ENCODE data around the gene RAP1A.
A peak's percentile ranks its signal among the peaks of the same experiment; 100 is the strongest.

The RAP1A gene

GRCh38 chr1:111699268-111699667 is 79.7 kb downstream of the RAP1A start:
- H3K4me1 ChIP-seq (ENCODE audit: low read length): peaks cover 47% of the 10 kb centered on the region
- no peaks in the 10 kb centered on the region for H3K27me3 ChIP-seq (replicated peaks; ENCODE audit: insufficient read depth, low read length)
- H3F3A ChIP-seq (ENCODE audit: insufficient read depth, low read length): peaks cover 20% of the 10 kb centered on the region
- H3K4me2 ChIP-seq (ENCODE audit: low read depth, low read length): no peak overlapping the region
- no peak overlapping the region for H3K9ac ChIP-seq (ENCODE audit: low read length)
- H3K4me3 ChIP-seq (ENCODE audit: low read length): no peak overlapping the region
- peaks cover 6% of the 10 kb centered on the region; the same call in 1 of the 2 replicates for H3K79me2 ChIP-seq (ENCODE audit: low read length)
- no peaks in the 10 kb centered on the region for H3K36me3 ChIP-seq (replicated peaks; ENCODE audit: insufficient read depth, low read length)
- no peaks in the 10 kb centered on the region for H3K9me2 ChIP-seq (replicated peaks; ENCODE audit: insufficient read depth, low read length)
- no peak for DNase-seq
- H2AFZ ChIP-seq (ENCODE audit: low read length): no peak overlapping the region
- H4K20me1 ChIP-seq (ENCODE audit: insufficient read depth, low read length): no peaks in the 10 kb centered on the region
- TF ChIP-seq, protein P1, sequence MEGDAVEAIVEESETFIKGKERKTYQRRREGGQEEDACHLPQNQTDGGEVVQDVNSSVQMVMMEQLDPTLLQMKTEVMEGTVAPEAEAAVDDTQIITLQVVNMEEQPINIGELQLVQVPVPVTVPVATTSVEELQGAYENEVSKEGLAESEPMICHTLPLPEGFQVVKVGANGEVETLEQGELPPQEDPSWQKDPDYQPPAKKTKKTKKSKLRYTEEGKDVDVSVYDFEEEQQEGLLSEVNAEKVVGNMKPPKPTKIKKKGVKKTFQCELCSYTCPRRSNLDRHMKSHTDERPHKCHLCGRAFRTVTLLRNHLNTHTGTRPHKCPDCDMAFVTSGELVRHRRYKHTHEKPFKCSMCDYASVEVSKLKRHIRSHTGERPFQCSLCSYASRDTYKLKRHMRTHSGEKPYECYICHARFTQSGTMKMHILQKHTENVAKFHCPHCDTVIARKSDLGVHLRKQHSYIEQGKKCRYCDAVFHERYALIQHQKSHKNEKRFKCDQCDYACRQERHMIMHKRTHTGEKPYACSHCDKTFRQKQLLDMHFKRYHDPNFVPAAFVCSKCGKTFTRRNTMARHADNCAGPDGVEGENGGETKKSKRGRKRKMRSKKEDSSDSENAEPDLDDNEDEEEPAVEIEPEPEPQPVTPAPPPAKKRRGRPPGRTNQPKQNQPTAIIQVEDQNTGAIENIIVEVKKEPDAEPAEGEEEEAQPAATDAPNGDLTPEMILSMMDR (IDR thresholded peaks at IDR 0.05; ENCODE audit: low read length): no peak
- TF ChIP-seq EZH2 (optimal IDR thresholded peaks at IDR 0.05; ENCODE audit: low read depth, low read length): no peak
- no peak for TF ChIP-seq EZH2phosphoT487 (IDR thresholded peaks at IDR 0.05; ENCODE audit: low read length)
- no peak overlapping the region for H3K27ac ChIP-seq (ENCODE audit: low read length)
- no peaks in the 10 kb centered on the region for H3K9me3 ChIP-seq (replicated peaks; ENCODE audit: insufficient read depth, low read length)

DNA sequence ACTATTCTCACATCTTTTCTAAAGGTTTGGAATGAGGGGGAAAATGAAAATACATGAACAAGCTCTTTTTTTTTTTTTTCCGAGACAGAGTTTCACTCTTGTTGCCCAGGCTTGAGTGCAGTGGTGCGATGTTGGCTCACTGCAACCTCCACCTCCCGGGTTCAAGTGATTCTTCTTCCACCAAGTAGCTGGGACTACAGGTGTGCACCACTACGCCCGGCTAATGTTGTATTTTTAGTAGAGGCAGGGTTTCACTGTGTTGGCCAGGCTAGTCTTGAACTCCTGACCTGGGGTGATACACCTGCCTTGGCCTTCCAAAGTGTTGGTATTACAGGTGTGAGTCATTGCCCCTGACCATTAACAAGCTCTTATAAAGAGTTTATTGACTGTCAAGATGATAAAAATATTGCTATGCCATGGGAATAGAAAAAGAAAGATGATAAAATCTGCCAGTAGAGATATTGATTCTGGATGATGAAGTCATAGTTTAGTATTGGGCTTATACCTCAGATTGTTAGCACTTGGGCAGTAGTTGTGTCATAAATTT is 83.0 kb downstream of the RAP1A start:
- no peaks in the 10 kb centered on the region for H4K20me1 ChIP-seq (ENCODE audit: insufficient read depth, low read length)
- DNase-seq: peak; percentile 52
- H3K9me2 ChIP-seq (replicated peaks; ENCODE audit: insufficient read depth, low read length): no peaks in the 10 kb centered on the region
- H3K36me3 ChIP-seq (replicated peaks; ENCODE audit: insufficient read depth, low read length): no peaks in the 10 kb centered on the region
- H2AFZ ChIP-seq (ENCODE audit: low read length): no peak overlapping the region
- H3K4me3 ChIP-seq (ENCODE audit: low read length): no peak overlapping the region
- H3K79me2 ChIP-seq (ENCODE audit: low read length): no peaks in the 10 kb centered on the region
- H3K27me3 ChIP-seq (replicated peaks; ENCODE audit: insufficient read depth, low read length): no peaks in the 10 kb centered on the region
- peaks cover 14% of the 10 kb centered on the region; the same call in 1 of the 2 replicates for H3F3A ChIP-seq (ENCODE audit: insufficient read depth, low read length)
- H3K9me3 ChIP-seq (replicated peaks; ENCODE audit: insufficient read depth, low read length): no peaks in the 10 kb centered on the region
- peaks cover 28% of the 10 kb centered on the region for H3K4me1 ChIP-seq (ENCODE audit: low read length)
- H3K4me2 ChIP-seq (ENCODE audit: low read depth, low read length): no peak overlapping the region
- TF ChIP-seq, protein P1 (IDR thresholded peaks at IDR 0.05; ENCODE audit: low read length): no peak
- TF ChIP-seq EZH2phosphoT487 (IDR thresholded peaks at IDR 0.05; ENCODE audit: low read length): no peak
- TF ChIP-seq EZH2 (optimal IDR thresholded peaks at IDR 0.05; ENCODE audit: low read depth, low read length): no peak
- no peak overlapping the region for H3K9ac ChIP-seq (ENCODE audit: low read length)
- H3K27ac ChIP-seq (ENCODE audit: low read length): peak overlapping the region; percentile 27; the same call in 1 of the 2 replicates

DNA sequence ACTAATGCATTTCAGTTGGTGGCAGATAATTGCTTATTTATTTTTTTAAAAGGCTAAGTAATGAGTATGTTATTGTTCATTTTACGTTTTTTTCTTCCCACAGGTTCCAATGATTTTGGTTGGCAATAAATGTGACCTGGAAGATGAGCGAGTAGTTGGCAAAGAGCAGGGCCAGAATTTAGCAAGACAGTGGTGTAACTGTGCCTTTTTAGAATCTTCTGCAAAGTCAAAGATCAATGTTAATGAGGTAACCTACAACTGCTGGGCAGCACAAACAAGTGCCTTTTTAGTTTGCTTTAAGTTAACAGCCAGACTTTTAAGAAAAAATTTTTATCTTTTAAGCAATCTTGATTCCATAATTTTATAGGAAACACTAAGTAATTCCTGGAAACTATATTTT is 84.7 kb downstream of the RAP1A start:
- peaks cover 20% of the 10 kb centered on the region for H3K4me1 ChIP-seq (ENCODE audit: low read length)
- H3K4me3 ChIP-seq (ENCODE audit: low read length): no peak overlapping the region
- no peak overlapping the region for H3K9ac ChIP-seq (ENCODE audit: low read length)
- no peaks in the 10 kb centered on the region for H3K9me2 ChIP-seq (replicated peaks; ENCODE audit: insufficient read depth, low read length)
- H3K27me3 ChIP-seq (replicated peaks; ENCODE audit: insufficient read depth, low read length): no peaks in the 10 kb centered on the region
- no peaks in the 10 kb centered on the region for H3K79me2 ChIP-seq (ENCODE audit: low read length)
- no peaks in the 10 kb centered on the region for H3K9me3 ChIP-seq (replicated peaks; ENCODE audit: insufficient read depth, low read length)
- H3F3A ChIP-seq (ENCODE audit: insufficient read depth, low read length): peaks cover 14% of the 10 kb centered on the region; the same call in 1 of the 2 replicates
- H4K20me1 ChIP-seq (ENCODE audit: insufficient read depth, low read length): no peaks in the 10 kb centered on the region
- DNase-seq: no peak
- H3K36me3 ChIP-seq (replicated peaks; ENCODE audit: insufficient read depth, low read length): no peaks in the 10 kb centered on the region
- H3K27ac ChIP-seq (ENCODE audit: low read length): no peak overlapping the region
- TF ChIP-seq, protein P1 (IDR thresholded peaks at IDR 0.05; ENCODE audit: low read length): no peak
- no peak for TF ChIP-seq EZH2phosphoT487 (IDR thresholded peaks at IDR 0.05; ENCODE audit: low read length)
- no peak for TF ChIP-seq EZH2 (optimal IDR thresholded peaks at IDR 0.05; ENCODE audit: low read depth, low read length)
- H3K4me2 ChIP-seq (ENCODE audit: low read depth, low read length): no peak overlapping the region
- H2AFZ ChIP-seq (ENCODE audit: low read length): no peak overlapping the region
